ENCODE data around the gene POSTN. TPM values are rescaled to one million over a fixed set of nuclear protein-coding genes. Genes with fewer than 3 reads are reported as not detected.

POSTN gene
- total RNA-seq (2014; rRNA removed; shearing (Covaris generic)) = 0.33 and 0.52 TPM in 2 replicates

- no peak for DNase-seq
- no peak within 1 kb of the TSS for H3K4me3 ChIP-seq (ENCODE audit: insufficient read depth, low read depth, low read length)
- no peaks in the 10 kb centered on the region for H3K36me3 ChIP-seq (replicated peaks; ENCODE audit: control insufficient read depth, insufficient read depth, low read length)
- no peaks in the 10 kb centered on the region for H3K27me3 ChIP-seq (ENCODE audit: control insufficient read depth, insufficient read depth, low read length)
Observed at GRCh38 chr13:37598597-37598996, at the start of gene POSTN. POSTN (minus strand) TSS chr13:37598768; CDS start chr13:37598726, 42 bp downstream.

GRCh38 chr13:37647031-37647650 is 48.6 kb upstream of the POSTN start:
- H3K4me3 ChIP-seq (ENCODE audit: insufficient read depth, low read depth, low read length) = no peak overlapping the region
- H3K27me3 ChIP-seq (ENCODE audit: control insufficient read depth, insufficient read depth, low read length) = no peaks in the 10 kb centered on the region
- no peaks in the 10 kb centered on the region for H3K36me3 ChIP-seq (replicated peaks; ENCODE audit: control insufficient read depth, insufficient read depth, low read length)
- peak; percentile 3 for DNase-seq

GRCh38 chr13:37646531-37646930 is 48.0 kb upstream of the POSTN start:
- Histone ChIP-seq H3K36me3 (replicated peaks; ENCODE audit: control insufficient read depth, insufficient read depth, low read length) (no peaks in the 10 kb centered on the region), H3K4me3 (ENCODE audit: insufficient read depth, low read depth, low read length) (no peak overlapping the region)
- no peak for DNase-seq

GRCh38 chr13:37645181-37645740 is 46.7 kb upstream of the POSTN start:
- H3K4me3 ChIP-seq (ENCODE audit: insufficient read depth, low read depth, low read length) = no peak overlapping the region
- H3K27me3 ChIP-seq (ENCODE audit: control insufficient read depth, insufficient read depth, low read length) = no peaks in the 10 kb centered on the region
- DNase-seq = no peak
- no peaks in the 10 kb centered on the region for H3K36me3 ChIP-seq (replicated peaks; ENCODE audit: control insufficient read depth, insufficient read depth, low read length)

More at GRCh38 chr13:37646531-37646930, 48.0 kb upstream of the POSTN start:
- no peaks in the 10 kb centered on the region for H3K27me3 ChIP-seq (ENCODE audit: control insufficient read depth, insufficient read depth, low read length)

GRCh38 chr13:37641391-37641790 is 42.8 kb upstream of the POSTN start:
- Histone ChIP-seq H3K36me3 (replicated peaks; ENCODE audit: control insufficient read depth, insufficient read depth, low read length) (no peaks in the 10 kb centered on the region), H3K27me3 (ENCODE audit: control insufficient read depth, insufficient read depth, low read length) (no peaks in the 10 kb centered on the region), H3K4me3 (ENCODE audit: insufficient read depth, low read depth, low read length) (no peak overlapping the region)
- no peak for DNase-seq

- Histone ChIP-seq H3K4me3 (ENCODE audit: insufficient read depth, low read depth, low read length) (no peak overlapping the region), H3K27me3 (ENCODE audit: control insufficient read depth, insufficient read depth, low read length) (no peaks in the 10 kb centered on the region)
Observed at GRCh38 chr13:37640499-37640898, 41.9 kb upstream of the POSTN start.

GRCh38 chr13:37636701-37637100 is 38.1 kb upstream of the POSTN start:
- Histone ChIP-seq H3K4me3 (ENCODE audit: insufficient read depth, low read depth, low read length) (no peak overlapping the region), H3K36me3 (replicated peaks; ENCODE audit: control insufficient read depth, insufficient read depth, low read length) (no peaks in the 10 kb centered on the region), H3K27me3 (ENCODE audit: control insufficient read depth, insufficient read depth, low read length) (no peaks in the 10 kb centered on the region)
- DNase-seq = no peak

More at GRCh38 chr13:37640499-37640898, 41.9 kb upstream of the POSTN start:
- DNase-seq = peak; percentile 5
- no peaks in the 10 kb centered on the region for H3K36me3 ChIP-seq (replicated peaks; ENCODE audit: control insufficient read depth, insufficient read depth, low read length)

- H3K4me3 ChIP-seq (ENCODE audit: insufficient read depth, low read depth, low read length) = no peak overlapping the region
- H3K36me3 ChIP-seq (replicated peaks; ENCODE audit: control insufficient read depth, insufficient read depth, low read length) = no peaks in the 10 kb centered on the region
- DNase-seq = no peak
- no peaks in the 10 kb centered on the region for H3K27me3 ChIP-seq (ENCODE audit: control insufficient read depth, insufficient read depth, low read length)
Observed at GRCh38 chr13:37632294-37632693, 33.7 kb upstream of the POSTN start.

GRCh38 chr13:37627428-37627827 is 28.9 kb upstream of the POSTN start:
- H3K27me3 ChIP-seq (ENCODE audit: control insufficient read depth, insufficient read depth, low read length) = no peaks in the 10 kb centered on the region
- no peak for DNase-seq
- no peak overlapping the region for H3K4me3 ChIP-seq (ENCODE audit: insufficient read depth, low read depth, low read length)
- H3K36me3 ChIP-seq (replicated peaks; ENCODE audit: control insufficient read depth, insufficient read depth, low read length) = no peaks in the 10 kb centered on the region

- Histone ChIP-seq H3K4me3 (ENCODE audit: insufficient read depth, low read depth, low read length) (no peak overlapping the region), H3K36me3 (replicated peaks; ENCODE audit: control insufficient read depth, insufficient read depth, low read length) (no peaks in the 10 kb centered on the region), H3K27me3 (ENCODE audit: control insufficient read depth, insufficient read depth, low read length) (no peaks in the 10 kb centered on the region)
- no peak for DNase-seq
Observed at GRCh38 chr13:37621811-37622361, 23.3 kb upstream of the POSTN start.

- no peak for DNase-seq
- Histone ChIP-seq H3K36me3 (replicated peaks; ENCODE audit: control insufficient read depth, insufficient read depth, low read length) (no peaks in the 10 kb centered on the region), H3K27me3 (ENCODE audit: control insufficient read depth, insufficient read depth, low read length) (no peaks in the 10 kb centered on the region), H3K4me3 (ENCODE audit: insufficient read depth, low read depth, low read length) (no peak overlapping the region)
Observed at GRCh38 chr13:37618554-37618953, 20.0 kb upstream of the POSTN start.

GRCh38 chr13:37617173-37617572 is 18.6 kb upstream of the POSTN start:
- no peak for DNase-seq
- Histone ChIP-seq H3K27me3 (ENCODE audit: control insufficient read depth, insufficient read depth, low read length) (no peaks in the 10 kb centered on the region), H3K4me3 (ENCODE audit: insufficient read depth, low read depth, low read length) (no peak overlapping the region), H3K36me3 (replicated peaks; ENCODE audit: control insufficient read depth, insufficient read depth, low read length) (no peaks in the 10 kb centered on the region)

GRCh38 chr13:37616131-37616530 is 17.6 kb upstream of the POSTN start:
- H3K36me3 ChIP-seq (replicated peaks; ENCODE audit: control insufficient read depth, insufficient read depth, low read length) = no peaks in the 10 kb centered on the region
- H3K27me3 ChIP-seq (ENCODE audit: control insufficient read depth, insufficient read depth, low read length) = no peaks in the 10 kb centered on the region
- no peak overlapping the region for H3K4me3 ChIP-seq (ENCODE audit: insufficient read depth, low read depth, low read length)
- DNase-seq = no peak

- DNase-seq = no peak
- H3K27me3 ChIP-seq (ENCODE audit: control insufficient read depth, insufficient read depth, low read length) = no peaks in the 10 kb centered on the region
- no peak overlapping the region for H3K4me3 ChIP-seq (ENCODE audit: insufficient read depth, low read depth, low read length)
- H3K36me3 ChIP-seq (replicated peaks; ENCODE audit: control insufficient read depth, insufficient read depth, low read length) = no peaks in the 10 kb centered on the region
Observed at GRCh38 chr13:37615276-37615675, 16.7 kb upstream of the POSTN start.

GRCh38 chr13:37613638-37614037 is 15.1 kb upstream of the POSTN start:
- no peak for DNase-seq
- Histone ChIP-seq H3K36me3 (replicated peaks; ENCODE audit: control insufficient read depth, insufficient read depth, low read length) (no peaks in the 10 kb centered on the region), H3K27me3 (ENCODE audit: control insufficient read depth, insufficient read depth, low read length) (no peaks in the 10 kb centered on the region)

More at GRCh38 chr13:37613638-37614037, 15.1 kb upstream of the POSTN start:
- H3K4me3 ChIP-seq (ENCODE audit: insufficient read depth, low read depth, low read length) = no peak overlapping the region
